HG03439 (cell line): ENCODE data around the gene PRDM11.

Source experiments
- ATAC-seq: cut with Tn5 transposase; IDR thresholded peaks from one replicate; pipeline ENCODE4 v1.9.1; 2021; ENCODE audit warnings: mild to moderate bottlenecking, moderate library complexity; ENCODE audit not compliant: unreplicated experiment

Gene PRDM11

DNA sequence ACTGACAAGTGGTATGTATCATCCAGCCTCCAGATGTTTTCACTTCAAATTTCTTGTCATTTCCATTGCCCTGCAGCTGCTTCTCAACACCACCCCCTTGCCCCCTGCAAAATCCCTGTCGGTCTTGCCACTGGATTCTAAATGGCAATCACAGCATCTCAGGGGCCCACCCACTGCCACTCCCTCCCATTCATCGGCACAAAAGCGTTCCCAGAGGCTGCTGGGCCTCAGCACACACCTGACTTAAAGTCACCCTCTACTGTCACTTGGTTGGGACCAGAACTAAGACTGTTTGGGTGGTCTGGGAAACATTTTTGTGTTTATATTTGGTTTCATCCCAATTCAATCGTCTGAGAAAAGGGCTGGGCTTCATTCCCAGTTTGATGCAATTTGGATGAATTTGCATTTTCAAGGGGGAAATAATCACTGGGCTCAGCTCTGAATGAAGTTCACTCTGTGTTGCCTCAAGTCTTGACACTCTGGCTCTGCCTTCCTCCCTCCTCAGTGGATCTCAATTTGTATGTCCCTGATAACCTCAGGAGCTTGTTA lies 112.6 kb downstream of the PRDM11 start:
- ATAC-seq = no peak

DNA sequence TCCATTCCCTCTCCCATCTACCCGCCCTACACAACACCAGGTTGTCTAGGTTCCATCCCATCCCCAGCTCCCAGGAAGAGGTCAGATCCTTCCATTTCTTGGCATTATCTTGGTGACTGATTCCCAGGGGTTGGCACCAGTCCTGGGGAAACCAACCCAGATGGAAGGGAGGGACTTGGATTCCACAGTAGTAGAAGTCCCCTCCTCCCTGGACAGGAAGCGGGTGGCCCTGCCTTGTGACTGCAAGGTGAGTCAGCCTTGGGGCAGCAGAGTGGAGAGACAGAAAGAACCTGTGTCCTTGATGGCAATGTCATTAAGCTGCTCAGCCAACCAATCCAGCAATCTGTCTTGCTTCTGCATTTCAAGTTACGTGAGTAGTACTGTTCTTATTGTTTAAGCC lies 113.2 kb downstream of the PRDM11 start:
- ATAC-seq = no peak

DNA sequence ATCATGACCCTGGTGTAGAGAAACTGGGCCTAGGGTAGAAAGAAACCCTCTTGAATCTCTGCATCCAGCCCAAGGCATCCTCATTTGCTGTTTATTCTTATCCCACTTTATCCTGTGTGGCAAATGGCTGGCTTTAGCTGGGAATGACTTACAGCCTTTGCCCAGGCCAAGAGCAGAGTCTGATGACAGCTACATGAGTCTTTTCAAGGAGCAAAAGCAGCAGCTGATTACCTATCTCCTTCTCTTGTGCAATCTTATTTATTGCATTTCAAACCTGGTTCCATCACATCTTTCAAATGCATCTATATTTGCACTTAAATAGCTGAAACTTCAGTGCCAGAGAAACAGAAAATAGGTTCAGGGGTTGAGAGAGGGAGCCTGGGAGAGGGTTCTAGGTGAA lies 113.6 kb downstream of the PRDM11 start:
- ATAC-seq = no peak

DNA sequence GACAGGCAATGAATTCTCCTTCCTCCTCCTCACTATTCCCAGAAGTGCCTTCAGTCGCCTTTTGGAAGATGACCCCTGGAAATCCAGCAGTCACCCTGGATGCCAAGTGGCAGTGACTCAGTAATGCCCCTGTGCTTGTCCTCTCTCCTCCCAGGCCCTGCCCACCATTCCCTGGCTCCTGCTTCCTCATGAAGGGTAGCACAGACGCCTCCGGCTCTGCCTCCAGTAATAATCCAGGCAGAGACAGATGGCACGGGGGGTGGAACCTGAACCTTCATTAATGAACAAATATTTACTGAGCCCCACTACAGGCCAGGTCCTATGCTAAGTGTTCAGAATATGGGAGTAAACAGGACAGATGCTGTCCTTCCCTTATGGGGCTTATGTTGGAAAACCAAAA lies 116.5 kb downstream of the PRDM11 start:
- no peak for ATAC-seq

DNA sequence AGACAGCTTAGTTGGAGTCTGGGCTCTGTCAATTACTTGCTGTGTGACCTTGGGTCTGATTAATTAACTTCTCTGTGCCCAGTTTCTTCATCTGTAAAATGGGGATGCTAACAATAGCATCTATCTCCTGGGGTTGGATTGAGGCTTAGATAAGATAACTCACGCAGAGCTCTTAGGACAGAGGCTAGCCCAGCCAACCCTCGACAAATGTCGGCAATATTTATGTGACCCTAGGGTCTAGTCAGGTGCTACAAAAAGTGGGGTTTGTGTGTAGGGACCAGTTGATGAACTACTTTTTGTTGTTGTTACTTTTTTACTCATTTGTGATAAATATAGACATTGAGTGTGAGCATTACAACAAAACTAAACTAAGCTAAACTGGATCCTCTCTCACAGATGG lies 117.3 kb downstream of the PRDM11 start:
- ATAC-seq = no peak

DNA sequence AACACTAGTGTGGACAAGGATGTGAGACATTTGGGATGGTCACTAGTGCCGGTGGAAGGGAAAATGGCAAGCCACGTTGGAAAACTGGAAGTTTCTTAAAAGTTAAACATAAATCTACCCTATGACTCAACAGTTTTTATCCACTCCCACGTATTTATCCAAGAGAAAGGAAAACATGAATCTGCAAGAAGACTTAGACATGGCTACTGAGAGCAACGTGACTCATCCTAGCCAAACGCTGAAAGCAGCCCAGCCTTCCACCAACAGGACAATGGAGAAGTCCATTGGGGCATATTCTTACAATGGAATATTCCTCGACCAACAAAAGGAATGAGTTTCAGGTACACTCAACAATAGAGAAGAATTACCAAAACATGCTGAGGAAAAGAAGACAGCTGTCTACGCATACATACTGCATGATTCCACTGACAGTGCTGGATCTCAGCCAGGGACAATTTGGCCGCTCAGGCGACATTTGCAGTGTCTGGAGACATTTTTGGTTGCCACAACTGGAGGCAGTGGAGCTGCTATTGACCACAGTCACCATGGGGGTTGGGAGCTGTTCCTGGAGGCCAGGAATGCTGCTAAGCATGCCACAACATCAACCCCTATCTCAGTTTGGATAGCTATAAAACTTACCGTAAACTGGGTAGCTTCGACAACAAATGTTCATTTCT lies 118.5 kb downstream of the PRDM11 start:
- ATAC-seq = no peak

DNA sequence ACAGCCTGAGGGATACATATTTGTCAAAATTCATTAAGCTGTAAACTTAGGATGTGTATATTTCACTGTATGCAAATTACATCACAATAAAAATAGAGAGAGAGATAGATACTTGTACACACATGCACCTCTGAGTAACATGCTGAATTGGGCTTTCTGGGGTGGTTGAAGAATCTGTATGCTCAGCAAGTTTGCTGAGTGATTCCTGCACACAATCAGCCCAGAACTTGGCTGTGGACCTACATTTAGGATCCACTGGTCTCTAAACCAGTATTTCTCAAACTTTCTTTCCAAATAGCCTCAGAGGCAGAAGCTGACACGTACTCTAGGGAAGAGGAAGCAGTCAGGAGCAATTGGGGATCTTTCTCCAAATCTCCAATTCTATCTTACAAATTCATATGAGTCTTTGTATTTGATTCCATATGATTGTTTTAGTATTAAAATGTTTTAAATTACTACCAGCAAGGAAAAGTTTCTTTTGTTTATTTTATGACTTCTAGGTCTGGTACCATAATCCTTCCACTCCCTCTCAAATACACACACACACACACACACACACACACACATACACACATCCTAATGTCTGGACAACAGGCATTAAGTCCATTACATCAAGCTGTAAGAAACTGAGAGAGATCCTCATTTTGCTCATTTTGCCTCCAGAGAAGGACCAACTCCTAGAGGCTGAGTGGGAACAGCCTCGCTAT lies 119.7 kb downstream of the PRDM11 start:
- ATAC-seq = no peak

DNA sequence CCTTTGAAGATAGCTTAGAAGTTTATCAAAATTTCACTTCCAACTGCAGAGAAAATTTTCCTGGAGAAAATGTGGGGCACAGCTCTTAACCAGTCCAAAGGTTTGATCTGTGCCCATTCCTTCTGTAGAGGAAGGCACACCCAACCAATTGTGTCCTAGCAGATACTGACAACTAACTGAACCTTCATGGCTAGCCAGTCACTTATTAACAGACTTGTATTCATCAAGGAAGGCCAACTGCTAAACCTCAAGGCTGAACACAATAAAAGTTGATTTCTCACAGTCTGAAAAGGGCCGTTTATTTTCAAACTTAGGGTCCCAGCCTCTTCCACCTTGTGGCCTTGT lies 120.2 kb downstream of the PRDM11 start:
- ATAC-seq = no peak

DNA sequence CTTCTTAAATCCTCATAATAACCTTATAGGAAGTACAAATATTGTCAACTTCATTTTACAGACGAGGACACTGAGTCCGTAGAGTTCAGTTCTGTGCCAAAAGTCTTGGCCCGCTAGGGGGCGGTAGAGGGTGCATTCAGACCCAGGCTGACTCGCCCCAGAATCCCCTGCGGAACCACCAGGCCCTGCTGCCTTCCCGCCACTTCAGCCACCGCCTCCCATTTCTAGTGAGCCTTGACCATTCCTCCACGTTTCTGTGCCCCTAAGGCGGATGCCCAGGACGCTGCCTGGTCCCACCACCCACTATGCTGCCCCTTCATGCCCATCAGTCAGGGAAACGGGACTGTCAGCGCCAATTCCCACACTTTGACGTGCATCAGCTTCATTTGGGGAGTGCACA lies 120.6 kb downstream of the PRDM11 start:
- no peak for ATAC-seq

DNA sequence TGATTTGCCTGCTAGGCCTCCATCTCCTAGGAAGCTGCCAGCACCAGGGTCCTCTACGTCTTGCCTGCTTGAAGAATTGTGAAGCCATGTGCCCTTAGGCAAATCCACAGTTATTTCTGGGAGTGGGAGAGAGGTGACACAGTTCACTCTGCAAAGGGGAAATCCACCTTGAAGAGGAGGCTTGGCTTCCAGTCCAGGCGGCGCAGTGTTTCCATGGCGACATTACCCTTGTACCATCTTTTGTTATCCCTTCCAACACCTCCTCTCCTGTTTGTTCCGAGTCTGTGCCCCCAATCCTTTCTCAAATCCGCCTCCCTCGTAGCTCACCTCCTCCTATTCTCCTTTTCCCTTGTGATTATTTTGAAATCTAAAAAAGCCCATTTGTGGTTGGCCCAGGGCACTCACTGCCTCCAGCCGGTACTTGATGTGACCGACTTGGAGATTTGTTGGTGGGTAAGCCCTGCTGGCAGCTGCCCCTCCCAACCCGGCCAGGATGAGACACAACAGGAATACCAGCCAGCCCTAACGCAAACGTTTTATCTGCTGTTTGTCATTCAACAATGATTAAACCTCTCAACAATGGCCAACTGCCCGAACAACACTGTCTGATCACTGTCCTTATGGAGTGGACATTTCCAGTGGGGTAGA lies 121.3 kb downstream of the PRDM11 start:
- ATAC-seq = no peak

DNA sequence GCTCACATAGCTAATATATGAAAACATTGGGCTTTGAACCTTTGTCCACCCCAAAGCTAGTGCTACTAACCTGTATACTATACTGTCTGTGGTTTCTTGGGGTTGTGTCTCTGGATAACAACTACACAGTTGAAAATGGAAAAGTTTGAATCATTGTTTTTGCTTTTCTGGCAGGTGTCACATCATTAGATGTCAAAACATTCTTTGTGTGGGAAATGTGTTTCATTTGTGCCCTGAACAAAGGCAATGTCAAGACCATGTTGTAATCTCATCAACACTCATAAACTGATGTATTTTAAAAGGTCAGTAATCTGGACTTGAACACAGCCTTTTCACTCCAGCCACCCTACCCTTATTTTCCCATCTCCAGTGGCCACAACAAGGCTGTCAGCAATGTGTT lies 123.2 kb downstream of the PRDM11 start:
- ATAC-seq = no peak

DNA sequence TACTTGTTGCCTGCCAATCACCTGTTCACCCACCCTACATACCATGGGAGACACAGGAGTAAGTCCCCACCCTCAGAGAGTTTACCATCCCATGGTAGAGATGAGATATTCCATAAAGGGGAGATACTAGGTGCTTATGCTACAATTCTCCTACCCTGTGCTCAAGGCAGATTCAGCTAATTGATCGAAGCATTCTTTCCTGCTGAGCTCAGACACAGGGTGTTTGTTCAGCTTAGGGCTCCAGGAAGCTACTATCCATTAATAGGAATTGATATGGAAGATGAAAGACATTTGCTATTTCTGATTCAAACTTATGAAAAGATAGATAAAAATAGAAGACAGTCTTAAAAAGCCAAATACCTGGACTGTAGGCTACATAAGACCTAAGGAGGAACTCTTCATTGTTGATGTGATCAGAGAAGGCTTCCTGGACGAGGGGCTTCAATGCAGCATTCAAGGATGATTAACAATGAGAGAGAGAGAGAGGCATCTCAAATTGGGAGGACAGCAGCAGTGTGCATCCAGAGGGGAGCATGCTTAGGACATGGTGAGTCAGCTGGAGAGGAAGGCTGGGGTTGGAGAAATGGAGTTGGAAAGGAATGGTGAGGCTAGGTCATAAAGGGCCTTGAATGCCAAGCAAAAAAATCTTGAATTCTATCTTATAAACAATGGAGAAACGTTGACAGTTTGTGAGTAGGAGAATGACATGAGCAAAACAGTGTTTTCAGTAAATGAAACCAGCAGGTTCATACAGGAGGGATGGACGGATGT lies 124.7 kb downstream of the PRDM11 start:
- no peak for ATAC-seq

DNA sequence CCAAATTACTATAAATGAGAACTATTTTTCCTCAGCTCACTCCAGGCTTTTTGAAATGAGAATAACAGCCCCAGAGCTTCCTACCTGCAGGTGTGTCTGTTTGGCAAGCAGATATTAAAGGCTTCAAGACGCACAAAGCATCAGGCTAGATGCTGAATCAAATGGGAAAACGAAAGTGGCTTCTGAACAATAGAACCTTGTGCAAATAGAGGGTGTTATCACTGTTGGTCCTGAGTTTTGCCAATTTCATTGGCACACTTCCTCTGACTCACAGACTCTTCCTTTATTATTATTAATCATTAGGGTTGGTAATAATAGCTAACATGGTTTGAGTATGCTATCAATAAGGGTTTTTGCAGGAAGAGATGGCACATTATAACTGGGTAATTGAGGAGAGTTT lies 126.3 kb downstream of the PRDM11 start:
- ATAC-seq = no peak

DNA sequence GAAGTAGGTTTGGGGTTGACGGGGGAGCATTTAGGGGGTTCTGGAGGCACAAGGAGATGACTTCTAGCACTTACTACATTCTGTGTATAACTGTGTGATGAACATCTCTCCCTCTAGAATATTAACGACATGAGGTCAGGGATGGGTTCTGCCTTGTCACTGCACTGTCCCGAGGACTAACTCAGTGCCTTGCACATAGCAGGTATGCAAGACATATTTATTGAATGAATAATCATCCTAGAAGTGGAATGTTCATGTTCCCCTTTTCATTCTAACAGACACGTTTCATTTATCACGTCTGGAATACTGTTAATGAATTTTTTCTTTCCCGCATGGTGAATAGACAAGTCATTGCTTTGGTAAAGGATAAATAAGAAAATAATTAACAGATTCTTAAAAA lies 127.1 kb downstream of the PRDM11 start:
- no peak for ATAC-seq

DNA sequence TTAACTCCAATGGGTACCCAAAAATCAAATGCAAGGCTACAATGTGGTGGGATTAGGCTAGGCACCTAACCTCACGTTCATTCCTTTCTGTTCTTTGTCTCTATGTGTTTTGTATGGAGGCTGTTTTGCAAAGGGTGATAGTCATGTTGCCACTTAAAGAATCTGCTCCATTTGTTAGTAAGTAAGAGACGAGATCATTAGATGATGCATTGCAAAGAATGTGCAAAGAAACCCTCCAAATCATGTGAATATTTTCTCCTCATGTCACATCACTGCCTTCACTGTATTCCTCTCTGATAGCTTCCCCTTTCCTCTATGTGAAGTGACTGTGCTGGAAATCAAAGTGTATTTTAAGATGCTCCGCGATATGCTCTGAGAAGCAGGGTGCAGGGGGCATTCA lies 127.8 kb downstream of the PRDM11 start:
- no peak for ATAC-seq

DNA sequence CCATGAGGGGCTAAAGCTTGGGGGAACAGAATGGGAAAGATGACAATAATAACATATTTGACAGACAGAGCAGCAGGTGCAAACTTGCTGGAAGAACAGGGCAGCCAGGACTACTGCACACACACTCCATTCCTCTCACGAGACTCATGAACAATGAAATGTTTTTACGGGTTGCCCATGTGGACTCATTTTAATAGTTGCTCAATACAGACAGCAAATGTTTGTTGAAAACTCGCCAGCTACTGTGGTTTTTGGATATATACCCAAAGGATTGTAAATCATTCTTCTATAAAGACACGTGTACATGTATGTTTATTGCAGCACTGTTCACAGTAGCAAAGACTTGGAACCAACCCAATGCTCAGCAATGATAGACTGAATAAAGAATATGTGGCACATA lies 129.4 kb downstream of the PRDM11 start:
- no peak for ATAC-seq

DNA sequence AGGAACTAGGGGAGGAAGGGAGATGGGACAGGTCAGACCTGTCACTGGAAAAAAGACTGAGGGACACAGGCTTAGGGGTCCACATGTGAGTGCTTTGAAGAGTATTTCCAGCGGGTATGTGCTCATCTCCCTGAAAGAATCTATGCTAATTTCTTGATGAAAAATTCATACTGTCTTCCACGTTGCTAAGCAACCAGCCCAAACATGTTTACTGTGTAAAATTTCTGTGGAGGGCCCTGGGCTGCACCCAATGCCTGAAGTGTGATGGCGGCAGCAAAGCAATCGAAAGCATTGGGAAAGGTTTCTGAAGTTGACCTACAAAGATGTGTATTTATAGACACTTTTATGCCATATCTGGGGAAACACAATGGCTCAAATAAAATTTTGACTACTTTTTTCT lies 132.3 kb downstream of the PRDM11 start:
- no peak for ATAC-seq

DNA sequence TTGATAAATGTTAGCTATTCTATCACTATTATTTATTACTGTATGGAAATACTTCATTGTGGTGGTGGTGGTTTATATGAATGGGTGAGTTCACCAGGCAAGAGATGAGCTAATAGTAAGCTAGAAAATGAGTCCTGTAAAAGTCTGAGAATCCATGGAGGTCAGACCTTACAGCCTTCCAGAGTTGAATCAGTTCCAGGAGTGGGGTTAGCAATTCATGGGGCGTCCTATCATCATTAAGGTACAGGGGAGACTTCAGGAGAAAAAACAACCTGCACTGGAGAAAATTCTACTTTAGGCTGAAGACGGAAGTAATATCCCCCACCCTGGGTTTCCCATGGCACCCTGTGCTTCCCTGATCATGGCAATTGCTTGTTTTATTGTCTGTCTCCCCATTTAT lies 133.2 kb downstream of the PRDM11 start:
- no peak for ATAC-seq

DNA sequence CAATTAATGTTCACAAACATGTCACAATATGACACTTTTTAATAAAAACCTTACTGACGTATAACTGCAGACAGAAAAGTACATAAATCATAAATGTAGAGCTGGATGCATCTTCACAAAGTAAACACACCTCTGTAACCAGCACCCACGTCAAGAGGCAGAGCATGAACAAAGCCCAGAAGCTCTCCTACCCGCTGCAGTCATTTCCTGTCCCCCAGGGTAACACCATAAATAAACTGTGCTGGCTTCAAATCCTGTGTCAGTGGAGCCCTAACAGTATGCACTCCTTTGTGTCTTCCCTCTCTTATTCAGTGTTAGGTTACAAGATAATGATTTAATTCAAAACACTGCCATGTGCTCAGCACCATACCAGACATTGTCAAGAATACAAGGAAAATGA lies 134.0 kb downstream of the PRDM11 start:
- no peak for ATAC-seq

DNA sequence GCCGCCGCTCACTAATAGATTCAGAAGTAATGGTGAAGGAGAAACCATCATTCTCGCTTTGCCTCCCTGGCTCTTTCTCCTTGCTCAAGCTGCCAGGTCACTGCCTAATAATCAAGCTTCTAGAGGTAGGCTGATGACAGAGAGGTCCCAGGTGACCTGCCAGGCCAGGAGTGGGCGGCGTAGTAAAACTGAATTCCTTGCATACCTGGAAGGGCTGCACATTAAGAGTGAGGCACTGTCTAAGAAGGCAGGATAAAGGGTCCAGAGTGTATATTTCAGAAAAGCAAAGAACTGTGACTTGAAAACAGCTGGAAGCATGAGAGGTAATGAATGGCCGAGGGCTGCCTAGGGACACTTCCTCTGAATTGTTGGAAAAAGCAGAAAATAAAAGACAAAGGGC lies 135.6 kb downstream of the PRDM11 start:
- ATAC-seq = no peak
